DOHH2 (cell line): ENCODE results near the gene DPH7.

Source experiments
- H3F3A ChIP-seq: fragments of 200-600 bp; sonication (generic), shearing (Covaris generic); 2 replicates; pipeline ENCODE4 v1.6.0; 2016; ENCODE audit warnings: antibody characterized with exemption, mild to moderate bottlenecking; ENCODE audit not compliant: control insufficient read depth, insufficient read depth
- H3K27ac ChIP-seq: fragments of 200-600 bp; sonication (generic); 2 replicates; pipeline ENCODE4 v1.5.1; 2014; ENCODE audit warnings: low read depth, mild to moderate bottlenecking, low read length, moderate library complexity
- H3K27me3 ChIP-seq: fragments of 200-600 bp; sonication (generic); 2 replicates; pipeline ENCODE4 v1.6.1; 2014; ENCODE audit warnings: mild to moderate bottlenecking, low read length, mixed read lengths; ENCODE audit not compliant: control insufficient read depth
- H3K36me3 ChIP-seq: fragments of 200-600 bp; sonication (generic); 2 replicates; pipeline ENCODE4 v1.6.1; 2014; ENCODE audit warnings: mild to moderate bottlenecking, low read length, moderate library complexity, mixed read lengths; ENCODE audit not compliant: control insufficient read depth
- H3K4me1 ChIP-seq: fragments of 200-600 bp; sonication (generic); 2 replicates; pipeline ENCODE4 v1.6.1; 2014; ENCODE audit warnings: mild to moderate bottlenecking, low read length, mixed read lengths; ENCODE audit not compliant: control insufficient read depth
- H3K4me2 ChIP-seq: fragments of 200-600 bp; sonication (generic); 2 replicates; pipeline ENCODE4 v1.6.0; 2014; ENCODE audit warnings: mild to moderate bottlenecking, low read length, moderate library complexity
- H3K4me3 ChIP-seq: fragments of 200-600 bp; sonication (generic); 2 replicates; pipeline ENCODE4 v1.5.1; 2014; ENCODE audit warnings: mild to moderate bottlenecking, low read length, mixed read lengths
- H3K79me2 ChIP-seq: fragments of 200-600 bp; sonication (generic); 2 replicates; pipeline ENCODE4 v1.6.1; 2014; ENCODE audit warnings: mild to moderate bottlenecking, low read length, mixed read lengths; ENCODE audit not compliant: control insufficient read depth
- H3K9me2 ChIP-seq: fragments of 200-600 bp; sonication (generic); replicated peaks from 2 replicates; pipeline ENCODE4 v1.6.1; 2014; ENCODE audit warnings: mild to moderate bottlenecking, low read length, mixed read lengths; ENCODE audit not compliant: control insufficient read depth
- H3K9me3 ChIP-seq: fragments of 200-600 bp; sonication (generic); 2 replicates; pipeline ENCODE4 v1.6.1; 2014; ENCODE audit warnings: antibody characterized with exemption, low read length, mixed read lengths; ENCODE audit not compliant: control insufficient read depth, insufficient read depth
- H4K20me1 ChIP-seq: fragments of 200-600 bp; sonication (generic); 2 replicates; pipeline ENCODE4 v1.6.0; 2014; ENCODE audit warnings: low read depth, mild to moderate bottlenecking, antibody characterized with exemption, low read length, moderate library complexity; ENCODE audit not compliant: control insufficient read depth, insufficient read depth
- CTCF ChIP-seq: fragments of 200-600 bp; sonication (generic); IDR thresholded peaks from one replicate; pipeline ENCODE4 v1.5.1; 2014; ENCODE audit warnings: antibody characterized with exemption, mild to moderate bottlenecking, low read depth, low read length; ENCODE audit not compliant: poor library complexity, severe bottlenecking
- EZH2phosphoT487 ChIP-seq: fragments of 200-600 bp; sonication (generic); IDR thresholded peaks from 2 replicates; pipeline ENCODE4 v1.6.1; 2017; ENCODE audit warnings: borderline replicate concordance, mild to moderate bottlenecking, antibody characterized with exemption, low read length, moderate library complexity, mixed read lengths

Gene DPH7

GRCh38 chr9:137524161-137524980 lies 54.4 kb downstream of the DPH7 start:
- Histone ChIP-seq H3K36me3 (no peaks in the 10 kb centered on the region), H3K9me2 (no peaks in the 10 kb centered on the region), H3K9me3 (no peaks in the 10 kb centered on the region), H3K4me2 (no peak overlapping the region), H3F3A (no peaks in the 10 kb centered on the region), H3K4me1 (peaks cover 4% of the 10 kb centered on the region; the same call in 1 of the 2 replicates), H4K20me1 (no peaks in the 10 kb centered on the region), H3K27me3 (no peaks in the 10 kb centered on the region), H3K4me3 (no peak overlapping the region), H3K27ac (no peak overlapping the region), H3K79me2 (no peaks in the 10 kb centered on the region)
- TF ChIP-seq CTCF (no peak), EZH2phosphoT487 (no peak)

DNA sequence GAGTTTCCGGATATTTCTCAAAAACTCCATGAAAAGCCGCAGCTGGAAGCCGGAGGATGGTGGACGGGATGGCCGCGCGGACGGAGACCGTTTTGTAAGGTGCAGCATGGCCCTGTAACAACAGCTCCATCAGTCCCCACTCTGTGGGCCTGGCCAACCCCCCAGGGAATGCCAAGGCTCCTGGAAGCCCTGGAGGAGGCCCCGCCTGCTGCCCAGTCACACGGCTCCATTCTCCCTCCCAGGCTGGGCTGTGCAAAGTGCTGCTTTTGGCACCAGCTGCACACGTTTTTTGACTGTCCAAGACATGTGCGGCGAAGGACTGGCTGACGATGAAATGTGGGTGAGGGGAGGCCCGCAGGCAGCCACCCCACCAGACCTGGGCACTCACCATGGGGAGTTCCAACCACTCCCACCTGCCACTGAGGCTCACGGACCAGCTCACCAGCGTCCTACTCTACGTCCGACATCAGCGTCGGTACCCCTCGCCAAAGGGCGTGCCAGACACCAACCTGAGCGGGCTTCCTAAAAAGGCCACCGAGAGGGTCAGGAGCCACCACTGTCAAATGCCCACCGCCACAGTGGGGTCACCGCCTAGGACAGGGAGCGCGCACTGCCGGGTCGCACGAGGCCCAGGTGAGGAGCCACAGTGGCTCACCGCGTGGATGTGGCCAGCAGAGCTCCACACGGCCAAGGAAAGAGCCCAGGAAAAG lies 55.8 kb downstream of the DPH7 start:
- Histone ChIP-seq H3K4me1 (peaks cover 4% of the 10 kb centered on the region; the same call in 1 of the 2 replicates), H3K27me3 (no peaks in the 10 kb centered on the region), H3F3A (no peaks in the 10 kb centered on the region), H3K9me2 (no peaks in the 10 kb centered on the region), H3K36me3 (no peaks in the 10 kb centered on the region), H3K4me3 (no peak overlapping the region), H3K9me3 (no peaks in the 10 kb centered on the region), H3K27ac (no peak overlapping the region), H4K20me1 (no peaks in the 10 kb centered on the region), H3K79me2 (no peaks in the 10 kb centered on the region), H3K4me2 (no peak overlapping the region)
- no peak for TF ChIP-seq CTCF
- TF ChIP-seq EZH2phosphoT487, result no peak

DNA sequence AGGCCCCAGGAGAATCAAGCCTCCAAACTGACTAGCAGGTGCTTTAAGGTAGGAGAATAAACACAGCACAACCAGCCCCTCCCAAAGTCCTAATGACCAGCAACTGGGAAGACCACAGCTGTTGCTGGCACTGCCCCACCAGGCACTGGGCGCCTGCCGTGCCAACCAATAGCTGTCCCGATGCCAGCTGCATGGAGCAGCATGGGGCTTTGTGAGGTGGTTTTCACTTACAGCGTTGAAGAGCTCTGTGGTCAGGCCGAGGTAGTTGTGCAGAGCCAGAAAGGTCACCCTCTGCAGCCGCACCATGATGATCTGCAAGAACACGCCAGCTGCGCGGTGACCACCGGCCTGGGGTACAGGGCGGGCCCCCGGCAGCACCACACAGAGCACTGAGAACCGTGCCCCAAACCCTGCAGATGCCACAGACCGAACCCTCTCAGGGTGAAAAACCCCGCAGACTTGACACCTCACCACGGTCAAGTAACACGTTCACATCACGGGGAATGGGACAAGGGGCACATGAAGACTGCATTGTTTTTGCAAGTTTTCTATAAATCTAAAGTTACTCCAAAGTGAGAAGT lies 57.2 kb downstream of the DPH7 start:
- TF ChIP-seq EZH2phosphoT487, result no peak
- no peak for TF ChIP-seq CTCF
- Histone ChIP-seq H3K36me3 (no peaks in the 10 kb centered on the region), H3K27me3 (no peaks in the 10 kb centered on the region), H4K20me1 (no peaks in the 10 kb centered on the region), H3K79me2 (no peaks in the 10 kb centered on the region), H3K4me1 (peaks cover 4% of the 10 kb centered on the region; the same call in 1 of the 2 replicates), H3F3A (no peaks in the 10 kb centered on the region), H3K27ac (no peak overlapping the region), H3K4me3 (no peak overlapping the region), H3K9me3 (no peaks in the 10 kb centered on the region), H3K4me2 (no peak overlapping the region), H3K9me2 (no peaks in the 10 kb centered on the region)
